Measurements from ENCODE around the gene MYL11.

MYL11 gene

DNA sequence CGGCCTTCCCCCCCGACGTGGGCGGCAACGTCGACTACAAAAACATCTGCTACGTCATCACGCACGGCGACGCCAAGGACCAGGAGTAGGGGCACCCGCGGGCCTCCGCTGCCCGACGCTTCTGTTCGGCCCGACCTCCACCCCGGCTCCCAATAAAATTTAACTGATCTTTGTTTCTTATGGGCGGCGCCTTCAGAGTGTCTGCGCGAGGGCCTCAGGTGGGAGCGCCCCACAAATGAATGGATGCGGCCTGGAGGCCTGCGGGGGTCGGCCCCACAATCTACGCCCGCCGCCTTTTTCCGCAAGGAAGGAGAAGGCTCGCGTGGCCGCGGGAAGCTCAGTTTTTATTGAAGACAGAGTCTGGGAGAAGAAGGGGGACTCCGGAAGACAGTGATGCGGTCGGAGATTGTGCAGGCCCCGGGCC is 3.2 kb downstream of the MYL11 start:
- Histone ChIP-seq H3K27ac (ENCODE audit: low read depth, low read length) (peak overlapping the region; percentile 91), H3K4me2 (ENCODE audit: low read depth, low read length, poor library complexity, severe bottlenecking) (peak overlapping the region; percentile 95), H3K27me3 (ENCODE audit: low read length) (no peaks in the 10 kb centered on the region), H2AFZ (ENCODE audit: low read depth, low read length, severe bottlenecking) (peak overlapping the region; percentile 50), H3K79me2 (ENCODE audit: insufficient read depth, low read length) (peaks cover 13% of the 10 kb centered on the region), H3K9me2 (replicated peaks; ENCODE audit: insufficient read depth, low read length) (no peaks in the 10 kb centered on the region), H3F3A (ENCODE audit: insufficient read depth) (peaks cover 22% of the 10 kb centered on the region), H4K20me1 (ENCODE audit: low read depth, low read length) (no peaks in the 10 kb centered on the region), H3K4me3 (ENCODE audit: insufficient read depth, low read length, poor library complexity, severe bottlenecking) (peak overlapping the region; percentile 60), H3K36me3 (ENCODE audit: low read length) (no peaks in the 10 kb centered on the region), H3K9ac (ENCODE audit: low read length) (peak overlapping the region; percentile 73), H3K9me3 (ENCODE audit: insufficient read depth, low read length) (no peaks in the 10 kb centered on the region)
- TF ChIP-seq, protein P1, sequence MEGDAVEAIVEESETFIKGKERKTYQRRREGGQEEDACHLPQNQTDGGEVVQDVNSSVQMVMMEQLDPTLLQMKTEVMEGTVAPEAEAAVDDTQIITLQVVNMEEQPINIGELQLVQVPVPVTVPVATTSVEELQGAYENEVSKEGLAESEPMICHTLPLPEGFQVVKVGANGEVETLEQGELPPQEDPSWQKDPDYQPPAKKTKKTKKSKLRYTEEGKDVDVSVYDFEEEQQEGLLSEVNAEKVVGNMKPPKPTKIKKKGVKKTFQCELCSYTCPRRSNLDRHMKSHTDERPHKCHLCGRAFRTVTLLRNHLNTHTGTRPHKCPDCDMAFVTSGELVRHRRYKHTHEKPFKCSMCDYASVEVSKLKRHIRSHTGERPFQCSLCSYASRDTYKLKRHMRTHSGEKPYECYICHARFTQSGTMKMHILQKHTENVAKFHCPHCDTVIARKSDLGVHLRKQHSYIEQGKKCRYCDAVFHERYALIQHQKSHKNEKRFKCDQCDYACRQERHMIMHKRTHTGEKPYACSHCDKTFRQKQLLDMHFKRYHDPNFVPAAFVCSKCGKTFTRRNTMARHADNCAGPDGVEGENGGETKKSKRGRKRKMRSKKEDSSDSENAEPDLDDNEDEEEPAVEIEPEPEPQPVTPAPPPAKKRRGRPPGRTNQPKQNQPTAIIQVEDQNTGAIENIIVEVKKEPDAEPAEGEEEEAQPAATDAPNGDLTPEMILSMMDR (IDR thresholded peaks at IDR 0.05; ENCODE audit: insufficient read depth, low read length, poor library complexity, severe bottlenecking): no peak
- TF ChIP-seq EZH2phosphoT487 (conservative IDR thresholded peaks at IDR 0.05; ENCODE audit: low read length): no peak

DNA sequence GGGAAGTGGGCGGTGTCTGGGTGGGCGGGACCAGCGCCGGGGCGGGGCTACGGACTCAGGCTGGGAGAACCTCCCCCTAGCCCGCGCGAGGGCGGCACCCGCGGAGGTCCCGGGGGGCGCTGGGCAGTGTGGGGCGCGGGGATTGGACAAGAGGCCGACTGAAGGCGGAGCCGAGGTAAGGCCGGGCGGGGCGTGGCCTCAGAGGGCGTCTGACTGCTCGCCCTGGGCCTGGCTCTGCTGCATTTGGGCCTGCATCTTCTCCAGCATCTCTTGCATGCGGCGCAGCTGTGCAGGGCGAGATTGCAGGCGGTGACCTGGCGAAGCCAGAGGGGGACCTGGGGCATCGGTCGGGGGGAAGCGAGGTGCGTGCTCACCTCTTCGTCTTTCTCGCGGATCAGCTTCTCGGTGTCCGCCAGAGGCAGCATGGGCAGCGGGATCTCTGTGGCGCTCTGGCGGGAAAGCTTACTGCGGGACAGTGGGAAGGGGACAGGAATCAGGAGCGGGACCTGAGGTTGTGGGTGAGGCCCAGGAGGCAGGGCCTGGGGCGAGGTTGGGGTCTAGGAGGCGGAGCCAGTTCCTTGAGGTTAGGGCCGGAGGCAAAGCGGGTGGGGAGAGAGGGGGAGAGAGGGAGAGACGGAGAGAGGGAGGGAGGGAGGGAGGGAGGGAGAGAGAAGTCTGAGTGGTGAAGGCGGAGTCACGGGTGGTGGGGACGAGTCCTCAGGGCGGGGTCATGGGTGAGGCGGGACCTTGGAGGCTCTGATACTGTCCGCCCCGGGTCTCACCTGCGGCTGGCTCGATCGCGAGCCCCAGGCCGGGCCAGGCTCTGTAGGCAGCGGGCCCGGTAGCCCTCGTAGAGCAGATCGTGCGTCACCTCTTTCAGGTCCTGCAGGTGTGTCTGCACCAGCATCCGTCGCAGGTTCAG is 3.9 kb downstream of the MYL11 start:
- Histone ChIP-seq H3K27ac (ENCODE audit: low read depth, low read length) (peak overlapping the region; percentile 91), H2AFZ (ENCODE audit: low read depth, low read length, severe bottlenecking) (no peak overlapping the region), H3K27me3 (ENCODE audit: low read length) (no peaks in the 10 kb centered on the region), H3K4me3 (ENCODE audit: insufficient read depth, low read length, poor library complexity, severe bottlenecking) (peak overlapping the region; percentile 57), H4K20me1 (ENCODE audit: low read depth, low read length) (no peaks in the 10 kb centered on the region), H3K4me2 (ENCODE audit: low read depth, low read length, poor library complexity, severe bottlenecking) (peak overlapping the region; percentile 95), H3F3A (ENCODE audit: insufficient read depth) (peaks cover 22% of the 10 kb centered on the region), H3K36me3 (ENCODE audit: low read length) (no peaks in the 10 kb centered on the region), H3K9me2 (replicated peaks; ENCODE audit: insufficient read depth, low read length) (no peaks in the 10 kb centered on the region), H3K9me3 (ENCODE audit: insufficient read depth, low read length) (no peaks in the 10 kb centered on the region), H3K79me2 (ENCODE audit: insufficient read depth, low read length) (peaks cover 13% of the 10 kb centered on the region), H3K9ac (ENCODE audit: low read length) (peak overlapping the region; percentile 73)
- TF ChIP-seq EZH2phosphoT487 (conservative IDR thresholded peaks at IDR 0.05; ENCODE audit: low read length): no peak
- TF ChIP-seq, protein P1 (IDR thresholded peaks at IDR 0.05; ENCODE audit: insufficient read depth, low read length, poor library complexity, severe bottlenecking): no peak

DNA sequence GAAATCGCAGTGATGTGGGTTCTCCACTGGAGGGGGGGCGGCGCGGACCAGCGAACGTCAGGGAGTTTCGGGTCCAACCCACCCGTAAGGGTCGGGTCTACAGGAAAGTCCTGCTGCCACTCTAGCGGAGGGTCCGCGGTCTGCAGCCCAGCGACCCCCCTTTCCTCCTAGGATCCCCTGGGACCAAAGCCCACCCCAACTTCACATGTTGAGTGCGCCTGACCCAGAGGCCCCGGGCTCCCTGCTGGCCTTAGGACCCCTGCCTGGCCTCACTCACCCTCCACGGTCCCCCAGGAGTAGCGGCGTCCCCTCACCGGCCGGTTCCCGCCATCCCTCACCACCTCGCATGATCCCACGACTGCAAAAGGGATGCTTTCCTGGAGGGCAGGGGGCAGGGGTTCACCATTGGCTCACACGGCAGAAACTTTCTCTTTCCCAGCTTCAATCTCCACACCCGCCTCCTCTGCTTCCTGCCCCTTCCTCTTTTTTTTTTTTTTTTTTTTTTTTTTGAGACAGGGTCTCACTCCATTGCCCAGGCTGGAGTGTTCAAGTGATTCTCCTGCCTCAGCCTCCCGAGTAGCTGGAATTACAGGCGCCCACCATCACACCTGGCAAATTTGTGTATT is 4.7 kb downstream of the MYL11 start:
- peak overlapping the region; percentile 91 for H3K27ac ChIP-seq (ENCODE audit: low read depth, low read length)
- TF ChIP-seq, protein P1 (IDR thresholded peaks at IDR 0.05; ENCODE audit: insufficient read depth, low read length, poor library complexity, severe bottlenecking): no peak
- TF ChIP-seq EZH2phosphoT487 (conservative IDR thresholded peaks at IDR 0.05; ENCODE audit: low read length): no peak
- no peak overlapping the region for H2AFZ ChIP-seq (ENCODE audit: low read depth, low read length, severe bottlenecking)
- H3K4me3 ChIP-seq (ENCODE audit: insufficient read depth, low read length, poor library complexity, severe bottlenecking): peak overlapping the region; percentile 57
- H3K9ac ChIP-seq (ENCODE audit: low read length): peak overlapping the region; percentile 70
- peaks cover 13% of the 10 kb centered on the region for H3K79me2 ChIP-seq (ENCODE audit: insufficient read depth, low read length)
- no peaks in the 10 kb centered on the region for H4K20me1 ChIP-seq (ENCODE audit: low read depth, low read length)
- H3F3A ChIP-seq (ENCODE audit: insufficient read depth): peaks cover 22% of the 10 kb centered on the region
- H3K9me2 ChIP-seq (replicated peaks; ENCODE audit: insufficient read depth, low read length): no peaks in the 10 kb centered on the region
- no peaks in the 10 kb centered on the region for H3K27me3 ChIP-seq (ENCODE audit: low read length)
- H3K4me2 ChIP-seq (ENCODE audit: low read depth, low read length, poor library complexity, severe bottlenecking): peak overlapping the region; percentile 81
- no peaks in the 10 kb centered on the region for H3K9me3 ChIP-seq (ENCODE audit: insufficient read depth, low read length)
- H3K36me3 ChIP-seq (ENCODE audit: low read length): no peaks in the 10 kb centered on the region
